Uterus (tissue), 2 donors: ENCODE data around the gene EPHB2.

Source experiments
- CTCF ChIP-seq, 4 experiments: fragments of 200-600 bp in 2 of 4; fragments of 450-650 bp in 2 of 4; sonication (generic) in 2 of 4; IDR thresholded peaks; one replicate each; pipeline ENCODE4 v1.5.1; 2016 to 2019; ENCODE audit warnings: antibody characterized with exemption in 4 of 4, mild to moderate bottlenecking in 2 of 4, moderate library complexity in 1 of 4
- POLR2A ChIP-seq, 2 donors: fragments of 450-650 bp; IDR thresholded peaks; one replicate each; pipeline ENCODE4 v1.6.1; 2016; ENCODE audit warnings: antibody characterized with exemption in 2 of 2, mild to moderate bottlenecking in 1 of 2, moderate library complexity in 1 of 2

DNA sequence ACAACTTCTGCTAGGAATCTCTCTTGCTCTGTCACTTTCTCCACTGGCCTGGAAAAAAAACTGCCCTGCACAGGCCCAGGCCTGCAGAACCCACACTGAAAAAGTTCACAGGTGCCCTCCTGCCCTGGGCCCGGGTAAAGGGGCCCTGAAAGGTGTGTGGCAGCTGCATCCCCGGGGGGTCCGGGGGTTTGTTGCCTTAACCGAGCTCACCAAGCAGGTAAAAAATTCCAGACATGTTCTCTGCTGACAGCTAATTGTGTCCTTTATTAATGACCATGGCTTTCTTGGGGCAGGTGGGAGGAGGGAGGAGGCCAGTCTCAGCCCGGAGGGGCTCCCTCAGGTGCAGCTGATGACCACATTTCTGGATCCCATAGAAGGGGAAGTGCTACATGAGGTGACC lies 139.1 kb downstream of the EPHB2 start:
- TF ChIP-seq CTCF (IDR thresholded peaks at IDR 0.05), result no peak
- no peak for TF ChIP-seq POLR2A (IDR thresholded peaks at IDR 0.05)
